ENCODE results near the gene FGGY. TPM values are rescaled to one million over a fixed set of nuclear protein-coding genes. Genes with fewer than 3 reads are reported as not detected.

The FGGY gene
- total RNA-seq, 1 experiment from 2014 or later, result 12.0 TPM

DNA sequence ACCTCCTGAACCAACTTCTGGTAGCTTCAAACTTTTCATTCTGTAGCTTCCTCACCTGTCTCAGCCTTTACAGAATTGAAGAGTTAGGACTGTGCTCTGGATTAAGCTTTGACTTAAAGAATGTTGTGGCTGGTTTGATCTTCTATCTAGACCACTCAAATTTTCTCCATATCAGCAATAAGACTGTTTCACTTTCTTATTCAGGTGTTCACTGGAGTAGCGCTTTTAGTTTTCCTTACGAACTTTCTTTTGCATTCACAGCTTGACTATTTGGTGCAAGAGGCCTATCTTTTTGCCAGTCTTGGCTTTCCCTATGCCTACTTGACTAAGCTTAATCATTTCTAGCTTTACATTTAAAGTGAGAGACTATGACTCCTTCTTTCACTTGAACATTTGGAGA is 31.5 kb downstream of the FGGY start:
- ChIA-PET CTCF (no interaction called here), POLR2A (no interaction called here)
- Mint-ChIP-seq H3K4me3 (no peak overlapping the region), H3K4me1 (peaks cover 30% of the 10 kb centered on the region), H3K27ac (no peak overlapping the region), H3K27me3 (ENCODE audit: low read depth) (no peaks in the 10 kb centered on the region), H3K9me3 (peaks cover 30% of the 10 kb centered on the region), H3K36me3 (peaks cover 35% of the 10 kb centered on the region)
- DNase-seq (ENCODE audit: low spot score) (no peak), ATAC-seq (no peak)
- TF ChIP-seq ZNF232 (CRISPR knock-in tag; IDR thresholded peaks at IDR 0.05) (no peak), TEAD4 (CRISPR knock-in tag; IDR thresholded peaks at IDR 0.05) (no peak), ZNF219 (CRISPR knock-in tag; IDR thresholded peaks at IDR 0.05; ENCODE audit: borderline replicate concordance) (no peak)
- TF ChIP-seq, protein P1, sequence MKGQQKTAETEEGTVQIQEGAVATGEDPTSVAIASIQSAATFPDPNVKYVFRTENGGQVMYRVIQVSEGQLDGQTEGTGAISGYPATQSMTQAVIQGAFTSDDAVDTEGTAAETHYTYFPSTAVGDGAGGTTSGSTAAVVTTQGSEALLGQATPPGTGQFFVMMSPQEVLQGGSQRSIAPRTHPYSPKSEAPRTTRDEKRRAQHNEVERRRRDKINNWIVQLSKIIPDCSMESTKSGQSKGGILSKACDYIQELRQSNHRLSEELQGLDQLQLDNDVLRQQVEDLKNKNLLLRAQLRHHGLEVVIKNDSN (CRISPR knock-in tag; IDR thresholded peaks at IDR 0.05), result no peak

DNA sequence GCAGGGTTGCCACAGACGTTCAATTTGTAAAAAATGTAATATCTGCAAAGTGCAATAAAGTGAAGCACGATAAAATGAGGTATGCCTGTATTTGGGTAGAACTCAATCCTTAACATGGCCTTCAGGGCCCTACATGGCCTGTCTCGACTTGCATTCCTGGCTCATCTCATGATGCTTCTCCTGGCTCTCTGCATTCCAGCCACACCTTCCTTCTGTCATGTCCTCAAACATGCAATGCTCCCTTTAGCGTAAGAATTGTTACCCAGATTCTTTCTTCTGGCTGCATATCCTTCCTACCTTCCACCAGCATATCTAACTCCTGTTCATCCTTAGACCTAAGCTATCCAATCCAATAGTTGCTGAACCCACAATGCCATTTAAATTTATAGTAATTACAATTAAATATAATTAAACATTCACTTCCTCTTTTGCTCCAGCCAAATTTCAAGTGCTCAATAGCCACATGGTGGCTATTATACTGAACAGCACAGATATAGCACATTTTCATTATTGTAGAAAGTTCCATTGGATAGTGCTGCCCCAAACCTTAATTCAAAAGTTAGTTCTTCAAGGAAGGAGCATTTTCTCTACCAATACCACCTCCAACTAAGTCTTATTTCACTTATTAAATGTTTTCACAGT is 32.6 kb downstream of the FGGY start:
- Mint-ChIP-seq H3K9me3 (peaks cover 29% of the 10 kb centered on the region), H3K36me3 (peaks cover 29% of the 10 kb centered on the region), H3K4me3 (no peak overlapping the region), H3K27me3 (ENCODE audit: low read depth) (no peaks in the 10 kb centered on the region), H3K27ac (no peak overlapping the region), H3K4me1 (peaks cover 30% of the 10 kb centered on the region)
- TF ChIP-seq, protein P2, sequence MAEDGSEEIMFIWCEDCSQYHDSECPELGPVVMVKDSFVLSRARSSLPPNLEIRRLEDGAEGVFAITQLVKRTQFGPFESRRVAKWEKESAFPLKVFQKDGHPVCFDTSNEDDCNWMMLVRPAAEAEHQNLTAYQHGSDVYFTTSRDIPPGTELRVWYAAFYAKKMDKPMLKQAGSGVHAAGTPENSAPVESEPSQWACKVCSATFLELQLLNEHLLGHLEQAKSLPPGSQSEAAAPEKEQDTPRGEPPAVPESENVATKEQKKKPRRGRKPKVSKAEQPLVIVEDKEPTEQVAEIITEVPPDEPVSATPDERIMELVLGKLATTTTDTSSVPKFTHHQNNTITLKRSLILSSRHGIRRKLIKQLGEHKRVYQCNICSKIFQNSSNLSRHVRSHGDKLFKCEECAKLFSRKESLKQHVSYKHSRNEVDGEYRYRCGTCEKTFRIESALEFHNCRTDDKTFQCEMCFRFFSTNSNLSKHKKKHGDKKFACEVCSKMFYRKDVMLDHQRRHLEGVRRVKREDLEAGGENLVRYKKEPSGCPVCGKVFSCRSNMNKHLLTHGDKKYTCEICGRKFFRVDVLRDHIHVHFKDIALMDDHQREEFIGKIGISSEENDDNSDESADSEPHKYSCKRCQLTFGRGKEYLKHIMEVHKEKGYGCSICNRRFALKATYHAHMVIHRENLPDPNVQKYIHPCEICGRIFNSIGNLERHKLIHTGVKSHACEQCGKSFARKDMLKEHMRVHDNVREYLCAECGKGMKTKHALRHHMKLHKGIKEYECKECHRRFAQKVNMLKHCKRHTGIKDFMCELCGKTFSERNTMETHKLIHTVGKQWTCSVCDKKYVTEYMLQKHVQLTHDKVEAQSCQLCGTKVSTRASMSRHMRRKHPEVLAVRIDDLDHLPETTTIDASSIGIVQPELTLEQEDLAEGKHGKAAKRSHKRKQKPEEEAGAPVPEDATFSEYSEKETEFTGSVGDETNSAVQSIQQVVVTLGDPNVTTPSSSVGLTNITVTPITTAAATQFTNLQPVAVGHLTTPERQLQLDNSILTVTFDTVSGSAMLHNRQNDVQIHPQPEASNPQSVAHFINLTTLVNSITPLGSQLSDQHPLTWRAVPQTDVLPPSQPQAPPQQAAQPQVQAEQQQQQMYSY (CRISPR knock-in tag; IDR thresholded peaks at IDR 0.05), result no peak
- TF ChIP-seq ZNF138 (CRISPR knock-in tag; conservative IDR thresholded peaks at IDR 0.05), result no peak
- no peak for TF ChIP-seq ZNF317 (CRISPR knock-in tag; IDR thresholded peaks at IDR 0.05; ENCODE audit: borderline replicate concordance, low read depth)
- no peak for TF ChIP-seq OVOL2 (CRISPR knock-in tag; IDR thresholded peaks at IDR 0.05; ENCODE audit: borderline replicate concordance)
- TF ChIP-seq RORB (CRISPR knock-in tag; IDR thresholded peaks at IDR 0.05), result no peak
- no peak for TF ChIP-seq IRF2 (CRISPR knock-in tag; IDR thresholded peaks at IDR 0.05; ENCODE audit: borderline replicate concordance, low read depth)
- no peak for TF ChIP-seq RELA (CRISPR knock-in tag; IDR thresholded peaks at IDR 0.05; ENCODE audit: borderline replicate concordance)
- TF ChIP-seq JAZF1 (CRISPR knock-in tag; IDR thresholded peaks at IDR 0.05), result no peak
- ATAC-seq, result peak; percentile 55; the same call in 1 of the 2 replicates
- ChIA-PET POLR2A (no interaction called here), CTCF (no interaction called here)
- no peak for DNase-seq (ENCODE audit: low spot score)

DNA sequence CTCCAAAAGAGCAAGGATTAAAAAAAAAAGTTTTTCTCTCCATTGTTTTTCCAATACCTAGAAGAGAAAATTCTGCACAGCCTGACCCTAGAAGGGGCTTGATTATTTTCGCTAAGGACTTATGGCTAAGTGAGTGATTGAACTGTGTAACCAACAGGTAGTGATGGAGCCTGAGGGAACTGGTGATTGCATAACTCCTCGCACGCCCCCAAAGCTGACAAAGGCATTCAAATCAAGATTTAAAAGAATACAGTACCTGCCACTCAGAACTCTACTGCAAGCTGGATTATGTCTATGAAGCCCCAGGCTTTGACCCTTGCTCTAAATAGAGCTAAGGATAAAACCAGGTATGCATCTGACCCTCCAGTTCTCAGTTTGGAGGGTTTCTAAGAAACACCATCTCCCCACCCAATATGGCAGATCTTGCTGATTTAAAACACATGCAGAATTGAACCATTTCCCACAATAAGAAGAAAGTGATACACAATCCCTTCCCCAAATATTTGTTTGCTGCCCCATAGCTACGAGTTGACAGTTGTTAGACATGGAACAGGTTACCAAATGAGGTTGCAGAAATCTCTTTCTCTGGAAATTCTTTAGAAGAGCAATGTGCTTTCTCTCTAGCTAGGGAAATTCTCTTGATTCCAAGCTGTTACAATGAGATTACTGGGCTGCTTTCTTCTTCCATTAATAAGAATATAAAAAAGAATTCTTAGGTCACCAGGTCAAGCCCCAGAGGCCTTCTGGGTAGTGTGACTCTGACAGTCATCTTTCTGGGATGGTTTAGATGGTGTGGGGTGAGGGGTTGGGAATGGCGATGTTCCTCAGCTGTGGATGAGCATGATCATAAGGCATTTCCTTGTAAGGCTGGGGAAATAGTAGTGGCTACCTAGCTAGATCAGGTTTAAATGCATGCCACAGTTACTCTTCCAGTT is 35.1 kb downstream of the FGGY start:
- H3K9me3 Mint-ChIP-seq, result peaks cover 9% of the 10 kb centered on the region
- no peak for TF ChIP-seq ZBTB21 (CRISPR knock-in tag; IDR thresholded peaks at IDR 0.05; ENCODE audit: borderline replicate concordance)
- TF ChIP-seq HMGA2 (CRISPR knock-in tag; IDR thresholded peaks at IDR 0.05), result no peak
- TF ChIP-seq, protein P3, sequence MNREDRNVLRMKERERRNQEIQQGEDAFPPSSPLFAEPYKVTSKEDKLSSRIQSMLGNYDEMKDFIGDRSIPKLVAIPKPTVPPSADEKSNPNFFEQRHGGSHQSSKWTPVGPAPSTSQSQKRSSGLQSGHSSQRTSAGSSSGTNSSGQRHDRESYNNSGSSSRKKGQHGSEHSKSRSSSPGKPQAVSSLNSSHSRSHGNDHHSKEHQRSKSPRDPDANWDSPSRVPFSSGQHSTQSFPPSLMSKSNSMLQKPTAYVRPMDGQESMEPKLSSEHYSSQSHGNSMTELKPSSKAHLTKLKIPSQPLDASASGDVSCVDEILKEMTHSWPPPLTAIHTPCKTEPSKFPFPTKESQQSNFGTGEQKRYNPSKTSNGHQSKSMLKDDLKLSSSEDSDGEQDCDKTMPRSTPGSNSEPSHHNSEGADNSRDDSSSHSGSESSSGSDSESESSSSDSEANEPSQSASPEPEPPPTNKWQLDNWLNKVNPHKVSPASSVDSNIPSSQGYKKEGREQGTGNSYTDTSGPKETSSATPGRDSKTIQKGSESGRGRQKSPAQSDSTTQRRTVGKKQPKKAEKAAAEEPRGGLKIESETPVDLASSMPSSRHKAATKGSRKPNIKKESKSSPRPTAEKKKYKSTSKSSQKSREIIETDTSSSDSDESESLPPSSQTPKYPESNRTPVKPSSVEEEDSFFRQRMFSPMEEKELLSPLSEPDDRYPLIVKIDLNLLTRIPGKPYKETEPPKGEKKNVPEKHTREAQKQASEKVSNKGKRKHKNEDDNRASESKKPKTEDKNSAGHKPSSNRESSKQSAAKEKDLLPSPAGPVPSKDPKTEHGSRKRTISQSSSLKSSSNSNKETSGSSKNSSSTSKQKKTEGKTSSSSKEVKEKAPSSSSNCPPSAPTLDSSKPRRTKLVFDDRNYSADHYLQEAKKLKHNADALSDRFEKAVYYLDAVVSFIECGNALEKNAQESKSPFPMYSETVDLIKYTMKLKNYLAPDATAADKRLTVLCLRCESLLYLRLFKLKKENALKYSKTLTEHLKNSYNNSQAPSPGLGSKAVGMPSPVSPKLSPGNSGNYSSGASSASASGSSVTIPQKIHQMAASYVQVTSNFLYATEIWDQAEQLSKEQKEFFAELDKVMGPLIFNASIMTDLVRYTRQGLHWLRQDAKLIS (CRISPR knock-in tag; IDR thresholded peaks at IDR 0.05; ENCODE audit: borderline replicate concordance), result no peak
- no peak for TF ChIP-seq FOXK1 (CRISPR knock-in tag; IDR thresholded peaks at IDR 0.05)
- TF ChIP-seq, protein P4, sequence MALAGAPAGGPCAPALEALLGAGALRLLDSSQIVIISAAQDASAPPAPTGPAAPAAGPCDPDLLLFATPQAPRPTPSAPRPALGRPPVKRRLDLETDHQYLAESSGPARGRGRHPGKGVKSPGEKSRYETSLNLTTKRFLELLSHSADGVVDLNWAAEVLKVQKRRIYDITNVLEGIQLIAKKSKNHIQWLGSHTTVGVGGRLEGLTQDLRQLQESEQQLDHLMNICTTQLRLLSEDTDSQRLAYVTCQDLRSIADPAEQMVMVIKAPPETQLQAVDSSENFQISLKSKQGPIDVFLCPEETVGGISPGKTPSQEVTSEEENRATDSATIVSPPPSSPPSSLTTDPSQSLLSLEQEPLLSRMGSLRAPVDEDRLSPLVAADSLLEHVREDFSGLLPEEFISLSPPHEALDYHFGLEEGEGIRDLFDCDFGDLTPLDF (CRISPR knock-in tag; IDR thresholded peaks at IDR 0.05), result no peak
- TF ChIP-seq ESRRA (CRISPR knock-in tag; IDR thresholded peaks at IDR 0.05; ENCODE audit: borderline replicate concordance), result no peak
- no peak for TF ChIP-seq ZNF396 (CRISPR knock-in tag; IDR thresholded peaks at IDR 0.05; ENCODE audit: borderline replicate concordance)
- no peaks in the 10 kb centered on the region for H3K27me3 Mint-ChIP-seq (ENCODE audit: low read depth)
- POLR2A ChIA-PET, result no interaction called here
- CTCF ChIA-PET, result no interaction called here
- peaks cover 9% of the 10 kb centered on the region for H3K36me3 Mint-ChIP-seq
- no peak overlapping the region for H3K27ac Mint-ChIP-seq
- DNase-seq (ENCODE audit: low spot score) (no peak), ATAC-seq (no peak)
- no peak overlapping the region for H3K4me3 Mint-ChIP-seq
- peaks cover 21% of the 10 kb centered on the region for H3K4me1 Mint-ChIP-seq

Data from WTC11 (cell line).